DMS 273 treated with DMSO at 0.1 percent for 48 hours (cell line): ENCODE results near the gene MAGEC1.
"Not testable (repeated sequence)": the region's sequence is repeated elsewhere in the genome, so short reads cannot be mapped to it uniquely, and the experiment has no call there.

Source experiments
- DNase-seq: peaks from one replicate; lab custom pipeline; 2025; lab: John Stamatoyannopoulos, UW

The MAGEC1 gene

GRCh38 chrX:141903400-141904155, at the start of gene MAGEC1:
MAGEC1 (plus strand) TSS chrX:141903894; CDS start chrX:141905073, 1,179 bp downstream.
- no peak for DNase-seq

GRCh38 chrX:141857479-141857878, 46.2 kb upstream of the MAGEC1 start:
- DNase-seq: no peak

GRCh38 chrX:141879616-141880015, 24.1 kb upstream of the MAGEC1 start:
- no peak for DNase-seq

GRCh38 chrX:141888811-141889210, 14.9 kb upstream of the MAGEC1 start:
- not testable (repeated sequence) for DNase-seq

- no peak for DNase-seq
Measured at GRCh38 chrX:141894733-141895132, 9.0 kb upstream of the MAGEC1 start.

GRCh38 chrX:141897690-141898089, 6.0 kb upstream of the MAGEC1 start:
- no peak for DNase-seq

- no peak for DNase-seq
Measured at GRCh38 chrX:141902366-141902765, 1.3 kb upstream of the MAGEC1 start.

- no peak for DNase-seq
Measured at GRCh38 chrX:141904262-141904661, 568 bp downstream of the MAGEC1 start.

- no peak for DNase-seq
Measured at GRCh38 chrX:141917801-141918200, 14.1 kb downstream of the MAGEC1 start.

- DNase-seq: no peak
Measured at GRCh38 chrX:141924293-141924692, 20.6 kb downstream of the MAGEC1 start.

GRCh38 chrX:141928432-141928831, 24.7 kb downstream of the MAGEC1 start:
- DNase-seq: no peak

- DNase-seq: no peak
Measured at GRCh38 chrX:141934059-141934641, 30.5 kb downstream of the MAGEC1 start.

GRCh38 chrX:141935645-141936044, 32.0 kb downstream of the MAGEC1 start:
- no peak for DNase-seq

GRCh38 chrX:141936080-141936479, 32.4 kb downstream of the MAGEC1 start:
- DNase-seq: no peak

- no peak for DNase-seq
Measured at GRCh38 chrX:141941234-141941633, 37.5 kb downstream of the MAGEC1 start.

GRCh38 chrX:141945426-141945825, 41.7 kb downstream of the MAGEC1 start:
- DNase-seq: no peak

- DNase-seq: no peak
Measured at GRCh38 chrX:141947350-141947749, 43.7 kb downstream of the MAGEC1 start.

- DNase-seq: no peak
Measured at GRCh38 chrX:141952603-141953002, 48.9 kb downstream of the MAGEC1 start.

GRCh38 chrX:141958675-141959074, 55.0 kb downstream of the MAGEC1 start:
- no peak for DNase-seq
